Left colon (tissue), 2 donors: ENCODE results near the gene TTC16. TPM values are rescaled to one million over a fixed set of nuclear protein-coding genes. Genes with fewer than 3 reads are reported as not detected.

ENCODE experiments used
- ATAC-seq: fragments of 200-7000 bp; cut with Tn5 transposase; one replicate; pipeline ENCODE4 v1.9.1; 2020; ENCODE audit warnings: mild to moderate bottlenecking, moderate library complexity
- DNase-seq, 2 donors: peaks; one replicate each; pipeline ENCODE4 v3.0.0-alpha.2; 2020
- intact Hi-C, 2 donors: fragments of 100-400 bp; cut with DNase I in 1 of 2; cut with micrococcal nuclease in 1 of 2; formaldehyde crosslinking; loops; one replicate each; pipeline versions ENCODE4 v1.11.2 to v1.14.0; 2022; cut with DNase I, micrococcal nuclease
- long read RNA-seq: library from polyadenylated mRNA; unstranded; transcript quantifications from one replicate; pipeline ENCODE4 v2.0.0, GENCODE V29; 2021
- total RNA-seq, 2 donors: library from RNA; stranded (reverse); fragmentation: NEBNext Ultra II Directional; extraction: Animal tissue kit (Norgen Biotek cat#: 25700); gene quantifications; one replicate each; pipeline ENCODE4 v1.2.1, GENCODE V29; 2021
- donor health status: DM: no; HTN: no; CAD: no.
- donor health status: DM: yes; HTN: yes; CAD: no.

The TTC16 gene, protein sequence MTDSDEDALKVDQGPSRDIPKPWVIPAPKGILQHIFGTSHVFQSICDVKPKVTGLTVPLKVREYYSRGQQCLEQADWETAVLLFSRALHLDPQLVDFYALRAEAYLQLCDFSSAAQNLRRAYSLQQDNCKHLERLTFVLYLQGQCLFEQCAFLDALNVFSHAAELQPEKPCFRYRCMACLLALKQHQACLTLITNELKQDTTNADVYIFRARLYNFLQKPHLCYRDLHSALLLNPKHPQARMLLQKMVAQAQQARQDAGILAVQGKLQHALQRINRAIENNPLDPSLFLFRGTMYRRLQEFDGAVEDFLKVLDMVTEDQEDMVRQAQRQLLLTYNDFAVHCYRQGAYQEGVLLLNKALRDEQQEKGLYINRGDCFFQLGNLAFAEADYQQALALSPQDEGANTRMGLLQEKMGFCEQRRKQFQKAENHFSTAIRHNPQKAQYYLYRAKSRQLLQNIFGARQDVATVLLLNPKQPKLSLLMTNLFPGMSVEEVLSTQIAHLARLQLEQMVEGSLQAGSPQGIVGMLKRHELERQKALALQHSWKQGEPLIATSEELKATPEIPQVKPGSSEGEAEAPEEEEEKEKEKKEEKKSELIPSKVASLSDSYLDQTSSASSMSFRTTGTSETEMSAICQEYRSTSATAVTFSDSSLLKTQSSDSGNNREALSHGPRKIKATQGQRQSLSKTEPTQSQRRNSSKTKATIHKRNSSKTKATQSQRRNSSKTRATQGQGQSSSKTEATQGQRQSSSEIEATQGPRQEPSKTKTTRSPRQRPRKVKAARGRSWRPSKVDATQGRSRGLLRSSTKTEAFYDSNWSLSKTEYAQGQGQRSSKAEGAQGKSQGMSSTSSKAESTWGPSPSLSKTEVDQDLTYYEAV
- under 1 TPM in 1 of 2 donors, not detected in 1; 0.08 TPM for total RNA-seq
- long read RNA-seq = 0 reads

GRCh38 chr9:127715470-127716337, at the start of gene TTC16, which contains the start of gene PTRH1:
Gene TTC16 (plus strand): TSS chr9:127716079. CDS start chr9:127716146, 67 bp downstream.
Gene PTRH1 (minus strand): TSS chr9:127715663. CDS start chr9:127715639, 24 bp downstream.
- intact Hi-C loops = no loop called here
- DNase-seq = peak; percentile 96 to 98
- peak; percentile 97 for ATAC-seq

- intact Hi-C loops = no loop called here
- no peak for DNase-seq
- ATAC-seq = no peak
These were observed 48.6 kb upstream of the TTC16 start for GRCh38 chr9:127667127-127667844.

DNA sequence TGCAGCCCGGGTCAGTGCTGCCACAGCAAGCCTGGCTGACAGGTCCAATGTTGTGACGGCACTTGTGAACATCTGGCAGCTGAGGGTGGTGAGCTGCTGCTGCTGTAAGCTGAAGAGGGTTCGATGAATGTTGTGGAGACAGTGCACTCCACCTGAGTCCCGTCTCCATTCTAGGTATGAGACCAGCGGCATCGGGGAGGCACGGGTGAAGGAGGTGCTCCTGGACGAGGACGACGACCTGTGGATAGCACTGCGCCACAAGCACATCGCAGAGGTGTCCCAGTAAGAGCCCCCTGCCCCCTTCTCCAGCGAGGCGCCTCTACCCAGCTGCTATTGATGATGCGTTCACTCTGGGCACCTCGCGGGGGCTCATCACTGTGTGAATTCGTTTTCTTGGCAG, 48.0 kb upstream of the TTC16 start:
- no peak for ATAC-seq
- intact Hi-C loops = no loop called here
- DNase-seq = no peak

DNA sequence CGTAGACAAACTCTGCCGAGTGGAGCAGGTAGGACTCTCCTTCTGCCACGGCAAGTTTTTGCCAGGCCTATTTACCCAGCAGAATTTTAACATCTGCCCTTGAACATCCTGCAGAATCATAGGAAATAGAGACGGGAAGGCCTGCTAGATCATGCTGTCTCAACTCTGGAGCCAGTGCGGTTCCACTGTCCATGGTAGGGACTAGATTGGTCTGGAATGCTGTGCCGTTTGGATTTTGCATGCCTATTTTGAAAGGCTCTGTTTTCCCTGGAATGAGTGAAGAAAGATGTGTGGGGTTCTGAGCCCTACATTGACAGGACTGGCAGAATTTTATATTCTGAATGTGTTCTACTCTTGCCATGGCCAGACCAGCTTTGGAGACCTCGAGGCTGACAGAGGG, 42.6 kb upstream of the TTC16 start:
- ATAC-seq = no peak
- intact Hi-C loops = no loop called here
- DNase-seq = no peak

DNA sequence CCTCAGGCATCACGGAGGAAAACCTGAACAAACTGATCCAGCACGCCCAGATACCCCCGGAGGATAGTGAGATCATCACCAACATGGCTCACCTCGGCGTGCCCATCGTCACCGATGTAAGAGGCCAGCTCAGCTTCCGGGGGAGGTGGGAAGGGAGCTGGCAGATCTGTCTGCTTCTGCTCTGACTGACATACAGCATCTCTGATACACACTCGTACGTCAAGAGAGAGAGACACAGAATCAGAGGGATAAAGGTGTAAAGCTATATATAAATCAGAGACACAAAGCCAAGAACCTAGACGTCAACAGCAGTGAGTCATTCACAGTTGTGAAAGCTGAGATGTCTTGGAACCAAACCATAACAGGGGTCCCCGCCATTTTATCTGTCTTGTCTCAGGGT, 39.2 kb upstream of the TTC16 start:
- ATAC-seq (no peak), DNase-seq (no peak)
- intact Hi-C loops = no loop called here

- DNase-seq (no peak), ATAC-seq (no peak)
- intact Hi-C loops = no loop called here
These were observed 36.4 kb upstream of the TTC16 start for GRCh38 chr9:127679506-127679905.

DNA sequence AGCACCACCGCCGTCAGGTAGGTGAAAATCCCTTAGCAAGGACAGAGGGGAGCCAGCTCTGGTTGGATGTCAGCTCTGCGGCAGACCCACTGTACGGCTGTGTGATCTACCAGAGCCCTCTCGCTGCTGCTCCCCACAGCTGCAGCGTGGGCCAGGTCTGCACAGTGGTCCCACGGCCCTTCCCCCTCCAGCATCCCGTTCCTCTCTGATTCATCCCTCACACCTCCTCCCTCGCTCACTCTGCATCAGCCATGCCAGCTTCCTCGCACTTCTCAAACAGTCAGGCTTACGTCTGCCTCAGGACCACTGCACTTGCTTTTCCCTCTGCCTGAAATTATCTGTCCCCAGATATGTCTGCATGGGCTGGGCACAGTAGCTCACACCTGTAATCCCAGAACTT, 35.7 kb upstream of the TTC16 start:
- ATAC-seq = no peak
- intact Hi-C loops = no loop called here

DNA sequence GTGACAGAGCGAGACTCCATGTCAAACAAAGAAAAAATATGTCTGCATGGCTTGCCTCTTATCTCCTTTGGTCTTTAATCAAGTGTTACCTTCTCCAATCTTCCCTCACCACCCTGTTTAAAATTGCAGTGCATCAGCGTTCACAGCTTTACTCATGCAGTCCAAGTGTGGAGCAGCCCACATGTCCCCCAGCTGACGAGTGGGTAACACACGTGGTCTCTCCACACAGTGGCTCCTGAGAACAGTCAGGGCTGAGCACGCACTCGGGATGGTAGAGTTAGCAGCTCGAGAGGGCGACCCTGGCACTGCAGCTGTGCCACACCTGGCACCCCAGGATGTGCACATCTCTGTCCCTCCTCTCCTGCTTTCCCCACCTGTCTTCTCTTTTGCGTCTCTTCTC, 35.0 kb upstream of the TTC16 start:
- no peak for ATAC-seq
- DNase-seq = no peak
- intact Hi-C loops = no loop called here

More for the DNA sequence above, 35.7 kb upstream of the TTC16 start:
- no peak for DNase-seq

DNA sequence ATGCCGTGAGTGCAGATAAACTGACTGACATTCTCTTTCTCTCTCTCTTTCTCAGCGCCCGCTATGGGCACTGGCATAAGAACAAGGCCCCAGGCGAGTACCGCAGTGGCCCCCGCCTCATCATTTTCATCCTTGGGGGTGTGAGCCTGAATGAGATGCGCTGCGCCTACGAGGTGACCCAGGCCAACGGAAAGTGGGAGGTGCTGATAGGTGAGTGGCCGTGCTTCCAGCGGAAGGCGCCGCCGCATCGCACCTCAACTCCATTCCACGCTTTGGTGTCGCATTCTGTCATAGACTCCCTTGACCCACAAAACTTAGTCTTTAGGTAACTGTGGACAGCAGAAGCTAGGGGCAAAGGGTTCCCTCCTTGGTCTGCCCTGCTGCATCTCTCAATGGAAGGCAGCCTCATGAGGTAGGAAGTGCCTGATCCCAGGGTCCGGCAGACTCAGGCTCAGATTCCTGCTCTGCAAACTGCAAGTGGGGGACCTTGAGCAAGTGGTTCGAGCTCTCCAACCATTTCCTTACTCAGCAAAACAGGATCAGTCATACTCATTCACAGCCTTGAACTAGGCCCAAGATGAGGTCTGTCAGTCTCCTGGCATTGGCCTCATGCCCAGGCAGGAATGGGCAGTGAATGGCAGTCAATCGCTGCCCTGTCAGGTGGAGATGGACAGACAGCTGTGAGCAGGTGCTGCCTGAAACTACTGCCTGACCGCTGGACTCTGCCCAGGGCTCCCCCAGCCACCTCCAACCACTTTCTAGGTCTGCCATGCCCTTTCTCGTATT, 33.3 kb upstream of the TTC16 start:
- ATAC-seq (no peak), DNase-seq (no peak)
- intact Hi-C loops = no loop called here

DNA sequence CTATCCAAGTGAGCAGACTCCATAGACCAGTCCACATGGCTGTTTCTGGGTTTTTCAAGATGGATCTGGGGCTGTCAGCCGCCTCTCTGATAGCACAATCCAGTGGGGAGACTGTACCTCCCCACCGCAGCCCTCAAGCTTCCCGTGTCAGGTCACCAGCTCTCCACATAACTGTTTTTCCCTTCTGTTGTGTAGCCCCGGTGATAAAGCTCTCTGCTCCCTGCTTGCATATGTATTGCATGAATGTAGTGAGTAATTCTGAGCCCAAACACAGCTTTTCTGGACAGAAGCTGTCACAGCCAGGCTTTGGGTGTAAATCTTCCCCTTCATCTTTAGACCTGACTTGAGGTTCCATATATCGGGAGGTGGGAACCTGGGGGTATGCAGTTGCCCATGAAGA, 32.2 kb upstream of the TTC16 start:
- ATAC-seq = no peak
- DNase-seq = no peak
- intact Hi-C loops = no loop called here

DNA sequence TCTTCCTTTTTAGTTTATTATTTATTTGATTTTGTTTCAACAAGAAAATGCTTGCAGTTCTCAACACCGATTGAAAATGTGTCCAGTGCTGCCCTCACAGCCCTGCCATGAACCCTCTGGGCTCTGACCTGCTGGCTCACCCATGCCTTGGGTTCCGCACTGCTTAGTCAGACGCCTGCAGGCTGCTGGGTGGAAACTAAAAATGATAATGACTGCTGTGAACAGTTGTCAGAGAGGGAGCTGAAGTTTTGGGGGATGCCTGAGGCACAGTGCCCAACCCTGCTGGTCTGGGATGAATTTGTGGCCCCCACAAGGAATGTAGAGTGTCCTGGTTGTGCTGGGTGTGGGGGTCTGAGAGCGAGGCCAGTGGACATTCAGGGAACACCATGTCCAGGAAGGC, 31.3 kb upstream of the TTC16 start:
- DNase-seq = no peak
- intact Hi-C loops = no loop called here

GRCh38 chr9:127686461-127687393, 29.2 kb upstream of the TTC16 start:
- ATAC-seq = no peak
- intact Hi-C loops = no loop called here
- no peak for DNase-seq

More for the DNA sequence above, 31.3 kb upstream of the TTC16 start:
- ATAC-seq = no peak

DNA sequence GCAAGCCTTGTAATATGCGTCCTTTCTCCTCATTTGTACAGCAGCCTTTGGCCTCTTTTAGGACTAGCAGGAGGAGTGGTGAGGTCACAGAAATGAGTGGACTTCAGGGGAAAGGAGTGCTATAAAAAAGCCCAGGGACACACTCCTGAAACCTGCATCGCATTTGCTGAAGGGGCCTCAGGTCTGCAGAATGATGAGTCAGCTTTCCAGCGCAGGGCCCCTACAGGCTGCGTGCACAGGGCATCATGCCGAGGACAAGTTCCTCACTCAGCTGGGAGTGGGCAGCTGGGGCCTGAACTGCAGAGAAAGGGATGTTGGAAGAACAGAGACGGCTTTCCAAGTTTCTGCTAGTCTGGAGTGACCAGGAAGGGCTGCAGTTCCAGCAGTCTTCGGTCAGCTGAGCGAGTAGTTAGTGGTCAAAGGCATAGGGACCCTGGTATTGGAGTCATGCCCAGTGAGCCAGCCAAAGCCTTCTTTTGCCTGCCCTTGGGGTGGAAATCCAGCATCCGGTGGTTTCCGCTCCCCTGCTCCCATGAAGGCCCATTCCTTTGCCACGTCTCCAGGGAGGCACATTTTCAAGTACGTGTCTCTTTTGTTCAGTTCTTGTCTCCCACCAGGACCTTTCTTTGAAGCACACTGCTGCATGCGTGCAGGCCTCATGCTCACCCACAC, 26.4 kb upstream of the TTC16 start:
- DNase-seq (no peak), ATAC-seq (no peak)
- intact Hi-C loops = no loop called here

DNA sequence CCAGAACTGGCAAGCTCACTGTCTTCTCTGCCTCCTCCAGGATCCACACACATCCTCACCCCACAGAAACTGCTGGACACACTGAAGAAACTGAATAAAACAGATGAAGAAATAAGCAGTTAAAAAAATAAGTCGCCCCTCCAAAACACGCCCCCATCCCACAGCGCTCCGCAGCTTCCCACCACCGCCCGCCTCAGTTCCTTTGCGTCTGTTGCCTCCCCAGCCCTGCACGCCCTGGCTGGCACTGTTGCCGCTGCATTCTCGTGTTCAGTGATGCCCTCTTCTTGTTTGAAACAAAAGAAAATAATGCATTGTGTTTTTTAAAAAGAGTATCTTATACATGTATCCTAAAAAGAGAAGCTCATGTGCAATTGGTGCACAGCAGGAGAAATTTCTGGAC, 25.1 kb upstream of the TTC16 start:
- intact Hi-C loops = no loop called here
- ATAC-seq (no peak), DNase-seq (no peak)

DNA sequence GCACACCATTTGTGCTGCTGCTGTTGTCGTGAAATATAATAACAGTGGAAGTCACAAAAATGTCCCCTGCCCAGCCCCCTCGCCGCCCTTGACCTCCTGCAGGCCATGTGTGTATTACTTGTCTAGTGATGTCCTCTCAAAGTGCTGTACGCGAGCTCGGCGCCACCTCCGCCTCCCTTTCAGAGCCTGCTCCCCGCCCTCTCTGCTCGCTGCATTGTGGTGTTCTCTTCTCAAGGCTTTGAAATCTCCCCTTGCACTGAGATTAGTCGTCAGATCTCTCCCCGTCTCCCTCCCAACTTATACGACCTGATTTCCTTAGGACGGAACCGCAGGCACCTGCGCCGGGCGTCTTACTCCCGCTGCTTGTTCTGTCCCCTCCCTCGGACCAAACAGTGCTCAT, 23.8 kb upstream of the TTC16 start:
- ATAC-seq (no peak), DNase-seq (no peak)
- intact Hi-C loops = no loop called here

- DNase-seq (no peak), ATAC-seq (no peak)
These were observed 22.7 kb upstream of the TTC16 start for GRCh38 chr9:127693143-127693542.

More at GRCh38 chr9:127693143-127693542, 22.7 kb upstream of the TTC16 start:
- intact Hi-C loops = no loop called here
